Measurements from ENCODE around the gene CAGE1.
"Not testable (repeated sequence)": the region's sequence is repeated elsewhere in the genome, so short reads cannot be mapped to it uniquely, and the experiment has no call there.

CAGE1 gene

DNA sequence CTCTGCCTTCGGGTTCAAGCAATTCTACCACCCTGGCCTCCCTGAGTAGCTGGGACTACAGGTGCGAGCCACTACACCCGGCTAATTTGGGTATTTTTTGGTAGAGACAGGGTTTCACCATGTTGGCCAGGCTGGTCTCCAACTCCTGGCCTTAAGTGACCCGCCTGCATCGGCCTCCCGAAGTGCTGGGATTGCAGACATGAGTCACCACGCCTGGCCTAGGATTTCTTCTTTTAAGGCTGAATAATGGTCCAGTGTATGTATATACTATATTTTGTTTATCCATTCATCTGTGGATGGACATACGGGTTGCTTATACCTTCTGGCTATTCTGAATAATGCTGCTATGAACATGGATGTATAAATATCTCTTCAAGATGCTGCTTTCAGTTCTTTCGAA is 17.2 kb upstream of the CAGE1 start:
- no peak for DNase-seq

DNA sequence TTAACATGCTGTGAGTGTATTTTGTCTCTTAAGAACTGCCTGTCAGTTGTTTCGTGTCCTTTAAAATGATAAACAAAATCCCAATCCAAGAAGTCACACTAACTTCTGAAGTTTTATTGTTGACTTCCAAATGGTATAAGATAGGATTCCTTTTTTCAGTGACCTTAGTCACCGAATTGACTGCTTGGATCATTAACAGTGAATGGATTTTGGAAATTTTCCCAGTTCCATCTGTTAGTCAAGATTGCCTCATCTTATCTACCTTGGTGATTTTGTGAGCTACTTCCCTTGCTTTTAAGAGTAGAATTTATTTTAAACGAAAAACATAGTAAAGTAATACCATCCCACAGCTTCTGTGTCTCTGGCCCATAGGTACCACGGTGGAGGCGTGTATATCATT is 15.0 kb upstream of the CAGE1 start:
- no peak for DNase-seq

DNA sequence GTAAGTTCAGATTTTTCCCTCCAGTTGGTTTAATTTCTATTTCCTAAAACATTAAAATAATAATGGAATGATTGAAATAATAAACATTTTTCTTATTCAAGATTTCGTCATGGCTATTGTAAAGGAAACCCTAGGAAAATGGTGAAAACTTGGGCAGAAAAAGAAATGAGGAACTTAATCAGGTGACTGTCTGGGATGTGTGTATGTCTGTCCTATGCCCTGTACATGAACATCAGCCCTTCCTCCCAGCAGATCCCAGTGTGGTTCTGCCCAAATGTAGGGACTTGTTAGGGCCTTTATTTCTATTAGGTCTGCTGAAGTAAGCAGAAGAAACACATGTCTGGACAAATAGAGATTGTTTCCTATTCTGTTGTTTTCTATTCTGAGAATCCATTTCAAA is 13.2 kb upstream of the CAGE1 start:
- no peak for DNase-seq

DNA sequence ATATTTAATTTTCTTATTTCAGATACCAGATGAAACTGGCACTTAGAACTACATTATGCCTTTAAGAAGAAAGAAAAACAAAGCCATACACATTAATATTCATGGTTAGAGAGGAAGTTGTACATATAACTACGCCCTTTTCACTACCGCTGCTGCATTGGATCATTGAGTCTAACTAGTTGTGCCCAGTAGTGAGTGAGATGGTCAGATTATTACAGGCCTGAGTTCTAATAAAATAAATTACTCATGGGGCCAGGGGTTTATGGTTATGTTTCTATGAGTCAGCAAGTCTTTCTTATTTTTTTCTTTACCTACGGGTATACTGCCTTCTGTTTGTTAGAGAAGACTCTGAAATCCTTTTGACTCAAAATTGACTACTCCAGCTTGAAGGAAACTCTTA is 11.5 kb upstream of the CAGE1 start:
- DNase-seq = no peak

DNA sequence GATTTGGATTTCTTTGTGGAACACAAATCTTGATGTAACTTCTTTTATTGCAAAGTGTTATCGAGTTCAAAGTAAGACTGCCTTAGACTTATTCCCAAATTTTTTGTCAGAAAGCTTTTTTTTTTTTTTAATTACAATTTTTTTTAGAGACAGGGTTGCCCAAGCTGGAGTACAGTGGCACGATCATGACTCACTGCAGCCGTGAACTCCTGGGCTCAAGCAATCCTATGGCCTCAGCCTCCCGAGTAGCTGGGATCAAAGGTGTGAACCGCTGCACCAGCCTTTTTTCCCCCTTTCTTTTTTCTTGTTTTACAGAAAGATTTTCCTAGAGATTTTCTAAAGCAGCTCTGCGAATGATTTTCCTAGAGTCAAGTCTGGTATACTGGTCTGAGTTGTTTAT is 2.9 kb upstream of the CAGE1 start:
- DNase-seq = no peak

DNA sequence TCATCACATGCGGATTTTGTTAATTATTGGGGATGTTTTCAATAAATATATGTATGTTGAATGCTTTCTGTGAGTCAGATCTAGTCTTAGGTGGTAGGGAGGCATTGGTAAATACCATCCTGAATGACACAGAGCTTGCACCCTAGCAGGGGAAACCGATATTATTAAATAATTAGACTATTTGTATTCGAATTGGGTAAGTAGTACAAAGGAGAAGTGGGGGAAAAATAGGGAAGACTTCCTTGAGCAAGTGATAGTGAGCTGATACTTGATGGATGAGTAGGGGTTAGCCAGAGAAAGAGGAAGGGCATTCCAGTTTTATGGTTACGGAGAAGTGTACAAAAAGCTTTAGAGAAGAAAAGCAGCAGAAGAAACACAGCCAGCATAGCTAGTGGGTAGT is 1.6 kb upstream of the CAGE1 start:
- no peak for DNase-seq

DNA sequence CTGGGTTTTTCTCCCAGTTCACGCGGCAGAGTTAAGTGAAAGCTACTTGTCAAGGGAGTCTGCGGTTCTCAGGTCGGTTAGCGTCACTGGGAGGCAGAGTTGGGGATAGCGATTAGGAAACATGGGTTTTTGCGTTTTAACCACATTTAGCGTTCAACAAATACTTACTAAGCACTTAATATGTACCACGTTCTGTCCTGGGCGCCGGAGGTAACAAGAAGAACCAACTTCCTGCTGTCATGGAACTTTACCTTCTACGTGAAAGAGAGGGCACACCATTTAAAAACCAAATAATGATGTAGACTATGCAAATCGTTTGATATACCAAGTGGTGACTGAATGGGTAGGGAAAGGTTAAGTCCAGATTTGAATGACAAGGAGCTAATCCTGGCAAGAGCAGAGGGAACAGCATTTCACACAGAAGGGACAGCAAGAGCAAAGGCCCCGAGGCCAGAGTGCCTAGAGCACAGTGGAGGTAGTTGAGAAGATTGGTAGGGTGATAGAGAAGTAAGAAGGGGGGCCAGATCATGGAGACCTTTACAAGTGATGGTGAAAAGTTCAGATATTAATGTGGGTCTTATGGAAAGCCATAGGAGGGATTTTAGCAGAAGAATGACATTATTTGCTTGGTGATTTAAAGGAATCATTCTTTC is 810 bp upstream of the CAGE1 start:
- peak; percentile 24 for DNase-seq

DNA sequence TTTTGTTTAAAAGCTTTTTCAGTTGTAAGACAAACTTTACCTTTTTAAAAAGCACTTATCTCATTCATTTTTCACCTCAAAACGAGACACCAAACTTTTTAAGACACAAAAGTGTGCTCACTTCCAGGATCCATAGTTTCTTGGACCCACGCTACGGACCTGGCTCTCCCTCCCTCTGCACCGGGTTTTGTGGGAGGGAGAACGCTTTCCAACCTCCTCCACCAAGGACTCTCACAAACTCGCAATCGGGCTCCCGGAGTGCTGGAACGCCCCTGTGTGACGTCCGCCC is 436 bp downstream of the CAGE1 start:
- no peak for DNase-seq

DNA sequence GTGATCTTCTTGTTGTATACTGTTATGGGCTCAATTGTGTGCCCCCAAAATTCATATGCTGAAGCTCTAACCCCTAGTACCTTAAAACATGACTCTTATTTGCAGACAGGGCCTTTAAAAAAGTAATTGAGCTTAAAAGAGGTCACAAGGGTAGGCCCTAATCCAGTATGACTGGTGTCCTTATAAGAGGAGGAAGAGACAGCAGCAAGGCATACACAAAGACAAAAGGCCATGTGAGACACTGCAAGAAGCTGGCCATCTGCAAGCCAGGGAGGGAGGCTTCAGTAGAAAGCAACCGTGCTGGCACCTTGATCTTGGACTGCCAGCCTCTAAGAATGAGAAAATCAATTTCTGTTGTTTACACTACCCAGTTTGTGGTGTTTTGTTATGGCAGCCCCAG is 8.4 kb downstream of the CAGE1 start:
- DNase-seq = no peak

DNA sequence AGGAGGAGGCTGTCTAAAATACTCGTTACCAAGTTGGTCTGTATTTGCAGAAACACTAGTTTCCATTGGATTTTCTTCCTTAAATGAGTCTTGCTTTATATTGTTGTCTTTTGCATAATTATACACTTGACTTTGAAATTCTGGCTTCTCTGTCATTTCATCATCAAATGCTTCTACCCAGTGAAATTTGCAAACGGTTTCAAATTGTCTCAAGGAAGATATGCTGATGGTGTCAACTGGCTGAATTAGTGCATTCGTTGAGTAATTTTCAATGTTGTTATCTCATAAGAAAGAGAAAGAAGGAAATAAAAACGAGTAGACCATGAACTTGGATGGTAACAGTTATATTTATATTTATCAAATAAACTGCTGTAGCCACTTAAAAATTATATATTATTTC is 10.8 kb downstream of the CAGE1 start:
- no peak for DNase-seq

DNA sequence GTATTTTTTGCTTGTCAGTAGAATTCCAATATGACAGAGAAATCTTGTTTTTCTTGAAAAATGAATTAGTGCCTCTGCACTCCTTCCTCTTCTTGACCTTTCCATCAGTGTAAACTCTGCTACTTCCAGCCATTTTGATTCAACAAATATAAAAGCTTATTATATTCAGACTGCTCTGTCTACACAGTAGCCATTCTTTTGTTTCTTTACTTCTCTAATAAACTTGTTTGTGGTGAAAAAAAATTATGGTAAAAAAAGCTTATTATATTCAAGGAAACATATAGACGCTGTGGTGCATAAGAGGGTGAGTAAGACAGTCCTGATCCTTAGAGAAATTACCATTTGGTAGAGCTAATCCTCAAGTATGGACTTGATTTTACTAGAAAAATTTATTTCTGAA is 11.6 kb downstream of the CAGE1 start:
- no peak for DNase-seq

DNA sequence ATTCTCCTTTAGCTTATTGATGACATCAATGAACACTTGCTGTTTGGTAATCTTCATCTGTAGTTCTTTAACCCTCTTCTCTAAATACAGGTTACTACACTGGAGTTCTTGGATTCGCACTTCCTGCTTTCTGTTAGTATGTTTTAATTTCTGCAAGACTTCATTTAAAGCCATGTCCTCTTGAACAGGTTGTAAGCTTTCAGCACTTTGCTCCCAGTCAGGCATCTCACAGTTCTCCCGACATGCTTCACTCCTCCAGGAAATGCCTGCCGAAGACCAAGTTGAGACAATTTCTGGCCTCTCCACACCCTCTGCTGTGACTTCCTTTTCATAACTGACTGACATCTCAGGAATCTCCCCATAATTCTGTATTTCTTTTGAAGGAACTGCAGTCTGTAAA is 15.8 kb downstream of the CAGE1 start:
- no peak for DNase-seq

DNA sequence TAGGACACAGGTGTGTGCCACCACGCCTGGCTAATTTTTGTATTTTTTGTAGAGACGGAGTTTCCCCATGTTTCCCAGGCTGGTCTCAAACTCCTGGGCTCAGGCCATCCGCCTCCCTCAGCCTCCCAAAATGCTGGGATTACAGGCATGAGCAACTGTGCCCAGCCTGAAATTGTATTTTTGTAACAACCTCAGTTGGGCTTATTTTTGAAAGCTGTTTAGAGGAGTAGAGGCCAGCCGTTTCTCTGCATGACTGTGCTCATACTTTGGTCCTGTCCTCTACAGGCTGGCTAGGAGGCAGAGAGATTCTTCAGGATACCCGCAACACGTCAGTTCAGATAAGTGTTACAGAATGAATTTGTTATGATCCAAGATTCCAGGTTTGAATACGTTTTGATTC is 22.1 kb downstream of the CAGE1 start:
- DNase-seq = no peak

DNA sequence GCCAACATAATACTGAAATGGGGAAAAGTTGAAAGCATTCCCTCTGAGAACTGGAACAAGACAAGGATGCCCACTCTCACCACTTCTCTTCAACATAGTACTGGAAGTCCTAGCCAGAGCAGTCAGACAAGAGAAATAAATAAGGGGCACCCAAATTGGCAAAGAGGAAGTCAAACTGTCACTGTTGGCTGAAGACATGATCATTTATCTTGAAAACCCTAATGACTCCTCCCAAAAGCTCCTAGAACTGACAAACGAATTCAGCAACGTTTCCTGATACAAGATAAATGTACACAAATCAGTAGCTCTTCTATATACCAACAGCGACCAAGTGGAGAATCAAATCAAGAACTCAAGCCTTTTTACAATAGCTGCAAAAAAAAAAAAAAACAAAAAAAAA is 37.6 kb downstream of the CAGE1 start:
- DNase-seq = not testable (repeated sequence)

DNA sequence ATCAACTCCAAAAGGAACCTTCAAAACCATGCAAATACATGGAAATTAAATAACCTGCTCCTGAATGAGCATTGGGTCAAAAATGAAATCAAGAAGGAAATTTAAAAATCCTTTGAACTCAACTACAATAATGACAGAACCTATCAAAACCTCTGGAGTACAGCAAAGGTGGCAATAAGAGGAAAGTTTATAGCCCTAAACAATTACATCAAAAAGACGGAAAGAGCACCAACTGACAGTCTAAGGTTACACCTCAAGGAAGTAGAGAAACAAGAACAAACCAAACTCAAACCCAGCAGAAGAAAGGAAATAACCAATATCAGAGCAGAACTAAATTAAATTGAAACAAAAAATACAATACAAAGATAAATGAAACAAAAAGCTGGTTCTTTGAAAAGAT is 39.0 kb downstream of the CAGE1 start:
- not testable (repeated sequence) for DNase-seq

DNA sequence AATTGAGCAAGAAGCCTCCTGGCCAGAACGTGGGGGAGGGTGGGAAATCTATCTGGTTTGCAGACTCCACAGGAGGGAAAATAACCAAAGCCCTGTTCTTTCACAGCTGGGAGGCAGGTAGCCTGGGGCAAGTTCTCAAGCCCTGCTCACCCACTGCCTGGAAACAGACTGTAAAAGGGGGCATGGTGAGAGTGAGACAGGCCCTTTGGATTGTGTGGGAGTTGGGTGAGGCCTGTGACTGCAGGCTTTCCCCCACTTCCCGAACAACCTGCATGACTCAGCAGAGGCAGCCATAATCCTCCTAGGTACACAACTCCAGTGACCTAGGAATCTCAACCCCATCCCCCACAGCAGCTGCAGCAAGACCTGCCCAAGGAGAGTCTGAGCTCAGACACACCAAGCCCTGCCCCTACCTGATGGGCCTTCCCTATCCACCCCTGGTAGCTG is 42.0 kb downstream of the CAGE1 start:
- not testable (repeated sequence) for DNase-seq

DNA sequence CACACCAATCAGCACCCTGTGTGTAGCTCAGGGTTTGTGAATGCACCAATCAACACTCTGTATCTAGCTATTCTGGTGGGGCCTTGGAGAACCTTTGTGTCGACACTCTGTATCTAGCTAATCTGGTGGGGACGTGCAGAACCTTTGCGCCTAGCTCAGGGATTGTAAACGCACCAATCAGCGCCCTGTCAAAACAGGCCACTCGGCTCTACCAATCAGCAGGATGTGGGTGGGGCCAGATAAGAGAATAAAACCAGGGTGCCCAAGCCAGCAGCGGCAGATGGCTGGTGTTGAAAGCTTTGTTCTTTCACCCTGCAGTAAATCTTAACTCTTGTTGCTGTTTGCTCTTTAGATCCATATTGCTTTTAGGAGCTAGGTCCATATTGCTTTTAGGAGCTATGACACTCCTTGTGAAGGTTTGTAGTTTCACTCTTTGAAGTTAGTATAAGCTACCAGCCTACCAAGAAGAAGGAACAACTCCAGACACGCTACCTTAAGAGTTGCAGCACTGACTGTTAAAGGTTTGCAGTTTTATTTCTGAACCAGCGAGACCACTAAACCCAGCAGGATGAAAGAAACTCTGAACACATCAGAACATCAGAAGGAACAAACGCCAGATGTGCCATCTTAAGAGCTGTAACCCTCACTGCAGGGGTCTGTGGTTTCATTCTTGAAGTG is 44.6 kb downstream of the CAGE1 start:
- not testable (repeated sequence) for DNase-seq

DNA sequence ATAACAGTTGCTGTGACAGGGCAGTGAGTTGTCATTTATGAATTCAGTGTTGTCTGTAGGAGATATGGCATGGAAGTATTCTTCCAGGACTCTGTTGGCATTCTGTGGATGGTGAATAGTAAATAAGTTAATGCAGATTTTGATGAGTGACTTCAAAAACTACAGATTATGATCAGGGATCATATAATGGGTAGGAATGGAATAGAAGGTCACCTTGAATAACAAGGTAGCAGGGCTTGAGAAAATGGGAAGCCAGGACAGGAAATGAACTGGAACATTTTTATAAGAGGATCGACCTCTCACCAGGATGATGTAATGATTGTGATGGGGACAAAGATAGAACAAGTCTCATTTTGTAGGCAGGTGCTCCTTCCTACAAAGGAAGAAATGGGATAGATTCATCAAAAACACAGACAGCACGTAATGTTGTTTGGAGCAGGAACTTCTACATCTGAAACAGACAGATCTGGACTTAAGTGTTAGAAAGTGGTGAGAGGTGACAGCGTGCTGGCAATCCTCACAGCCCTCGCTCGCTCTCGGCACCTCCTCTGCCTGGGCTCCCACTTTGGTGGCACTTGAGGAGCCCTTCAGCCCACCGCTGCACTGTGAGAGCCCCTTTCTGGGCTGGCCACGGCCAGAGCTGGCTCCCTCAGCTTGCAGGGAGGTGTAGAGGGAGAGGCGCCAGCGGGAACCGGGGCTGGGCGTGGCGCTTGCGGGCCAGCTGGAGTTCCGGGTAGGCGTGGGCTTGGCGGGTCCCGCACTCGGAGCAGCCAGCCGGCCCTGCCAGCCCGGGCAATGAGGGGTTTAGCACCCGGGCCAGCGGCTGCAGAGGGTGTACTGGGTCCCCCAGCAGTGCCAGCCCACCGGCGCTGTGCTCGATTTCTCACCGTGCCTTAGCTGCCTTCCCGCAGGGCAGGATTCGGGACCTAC is 45.7 kb downstream of the CAGE1 start:
- no peak for DNase-seq

DNA sequence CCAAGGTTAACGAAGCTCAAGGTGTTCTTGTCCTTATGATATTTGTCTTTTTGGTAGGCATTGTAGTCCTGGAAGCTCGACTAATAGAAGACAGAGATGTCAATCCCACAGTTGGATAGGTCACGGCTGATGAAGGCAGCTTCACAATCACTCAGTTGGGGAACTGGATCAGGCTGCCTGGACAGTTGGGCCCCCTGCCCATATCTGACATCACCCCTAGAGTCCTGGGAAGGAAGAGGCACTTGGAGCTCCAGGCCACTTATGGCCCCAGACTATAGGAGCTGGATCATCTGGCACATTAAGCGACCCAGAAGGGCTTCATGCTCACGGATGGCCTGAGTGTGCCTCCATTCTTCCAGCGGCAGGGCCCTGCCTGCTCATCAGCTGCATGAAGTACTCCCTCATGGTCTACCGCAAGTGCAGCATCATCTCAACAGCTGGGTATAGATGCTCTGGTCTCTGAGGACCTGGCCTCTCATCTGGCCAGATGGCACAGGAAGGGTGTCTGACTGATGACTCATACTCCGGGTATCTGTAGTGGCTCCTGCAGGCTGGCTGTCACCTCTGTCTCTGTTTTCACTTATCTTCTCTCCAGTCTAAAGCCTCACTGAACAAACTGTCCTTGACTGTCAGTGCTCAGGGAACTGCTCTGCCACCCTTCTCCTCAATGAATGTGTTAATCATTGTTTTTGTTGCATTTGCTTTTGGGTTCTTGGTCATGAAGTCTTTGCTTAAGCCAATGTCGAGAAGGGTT is 47.4 kb downstream of the CAGE1 start:
- no peak for DNase-seq

DNA sequence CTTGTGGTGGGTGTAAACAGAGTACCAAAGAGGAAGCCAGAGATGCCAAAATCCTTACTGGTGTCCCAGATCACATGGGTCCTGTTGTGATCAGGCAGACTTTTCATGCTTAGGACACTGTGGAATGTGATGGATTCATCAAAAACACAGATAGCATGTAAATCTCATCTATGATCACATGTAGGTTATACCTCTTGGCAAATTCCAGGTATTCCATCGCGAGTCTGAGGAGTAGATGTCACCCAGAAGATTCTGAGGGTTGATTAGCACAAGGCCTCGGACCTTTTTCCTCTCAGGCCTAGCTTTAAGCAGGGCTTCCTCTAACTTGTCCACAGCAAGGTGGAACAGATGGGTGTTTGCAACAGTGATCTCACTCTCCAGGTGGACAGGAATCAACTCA is 48.3 kb downstream of the CAGE1 start:
- no peak for DNase-seq

DNA sequence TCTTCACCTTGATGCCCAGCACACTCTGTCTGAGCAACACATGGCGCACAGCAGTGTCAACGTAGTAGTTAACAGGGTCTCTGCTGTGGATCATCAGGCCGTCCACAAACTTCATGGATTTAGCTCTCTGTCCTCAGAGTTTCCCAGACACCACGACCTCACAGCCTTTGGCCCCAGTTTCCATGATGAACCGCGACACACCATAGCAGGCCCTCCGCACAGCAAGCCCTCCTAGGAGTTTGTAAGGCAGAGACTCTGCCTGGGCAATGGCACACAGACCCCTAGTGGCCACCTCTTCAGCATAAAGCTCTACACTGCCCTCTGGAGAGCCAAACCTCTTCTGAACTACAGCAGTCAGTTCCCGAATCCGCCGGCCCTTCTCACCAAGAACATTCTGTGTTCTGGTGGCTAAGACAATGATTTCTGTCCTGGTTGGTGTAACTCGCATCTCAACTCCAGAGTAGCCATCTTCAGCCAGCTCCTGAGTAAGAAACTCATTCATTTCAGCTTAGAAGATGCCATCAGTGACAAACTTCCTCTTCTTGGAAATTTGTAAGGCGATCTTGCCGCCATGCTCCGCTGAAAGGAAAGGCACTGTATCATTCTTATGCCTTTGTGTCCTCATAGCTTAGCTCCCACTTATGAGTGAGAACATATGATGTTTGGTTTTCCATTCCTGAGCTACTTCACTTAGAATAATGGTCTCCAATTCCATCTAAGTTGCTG is 50.4 kb downstream of the CAGE1 start:
- not testable (repeated sequence) for DNase-seq

DNA sequence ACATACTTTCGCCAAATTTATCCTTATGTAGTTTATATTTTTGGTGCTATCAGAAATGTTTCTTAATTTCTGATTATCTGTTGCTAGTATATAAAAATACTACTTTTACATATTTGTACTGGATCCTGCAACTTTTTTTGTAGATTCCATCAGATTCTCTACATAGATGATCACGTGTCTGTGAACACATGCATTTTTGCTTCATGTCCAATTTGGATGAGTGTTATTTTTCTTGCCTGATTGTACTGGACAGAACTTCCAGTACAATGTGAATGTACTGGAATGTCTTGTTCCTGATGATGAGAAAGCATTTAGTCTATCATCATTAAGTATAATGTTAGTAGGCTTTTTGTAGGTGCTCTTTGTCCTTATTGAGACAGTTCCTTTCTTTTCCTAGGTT is 51.5 kb downstream of the CAGE1 start:
- DNase-seq = no peak

DNA sequence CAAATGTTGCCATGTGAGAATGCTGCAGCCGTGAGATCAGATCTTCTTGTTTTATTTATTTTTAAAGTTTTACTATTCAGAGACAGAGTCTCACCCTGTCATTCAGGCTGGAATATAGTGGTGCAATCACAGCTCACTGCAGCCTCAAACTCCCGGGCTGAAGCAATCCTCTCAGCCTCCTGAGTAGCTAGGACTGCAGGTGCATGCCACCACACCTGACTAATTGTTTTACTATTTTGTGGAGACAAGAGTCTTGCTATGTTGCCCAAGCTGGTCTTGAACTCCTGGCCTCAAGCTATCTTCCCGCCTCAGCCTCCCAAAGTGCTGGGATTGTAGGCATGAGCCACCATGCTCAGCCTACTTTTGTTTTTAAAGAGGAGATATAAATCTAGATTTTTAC is 54.0 kb downstream of the CAGE1 start:
- DNase-seq = no peak
